OCI-LY1 (cell line): ENCODE measurements around the gene PRKCA.

Source experiments
- H2AFZ ChIP-seq: fragments of 200-600 bp; sonication (generic), shearing (Covaris generic); 2 replicates; pipeline ENCODE4 v1.6.0; 2014; ENCODE audit warnings: antibody characterized with exemption, mild to moderate bottlenecking, low read length
- H3F3A ChIP-seq: fragments of 200-600 bp; sonication (generic), shearing (Covaris generic); 2 replicates; pipeline ENCODE4 v1.6.0; 2014; ENCODE audit warnings: mild to moderate bottlenecking, antibody characterized with exemption, low read length, moderate library complexity; ENCODE audit not compliant: insufficient read depth
- H3K27ac ChIP-seq: fragments of 200-600 bp; sonication (generic); 2 replicates; pipeline ENCODE4 v1.5.1; 2014; ENCODE audit warnings: low read length, mixed run types, mild to moderate bottlenecking, low read depth; ENCODE audit not compliant: poor library complexity, severe bottlenecking
- H3K27me3 ChIP-seq: fragments of 200-600 bp; sonication (generic); 2 replicates; pipeline ENCODE4 v1.6.0; 2014; ENCODE audit warnings: antibody characterized with exemption, mild to moderate bottlenecking, low read length, moderate library complexity; ENCODE audit not compliant: insufficient read depth
- H3K36me3 ChIP-seq: fragments of 200-600 bp; sonication (generic); 2 replicates; pipeline ENCODE4 v1.6.1; 2014; ENCODE audit warnings: mild to moderate bottlenecking, antibody characterized with exemption, low read length, moderate library complexity, mixed read lengths; ENCODE audit not compliant: insufficient read depth
- H3K4me1 ChIP-seq: fragments of 200-600 bp; sonication (generic); 2 replicates; pipeline ENCODE4 v1.5.1; 2014; ENCODE audit warnings: mild to moderate bottlenecking, low read length, moderate library complexity; ENCODE audit not compliant: insufficient read depth, severe bottlenecking
- H3K4me2 ChIP-seq: fragments of 200-600 bp; sonication (generic), shearing (Covaris generic); 2 replicates; pipeline ENCODE4 v1.6.1; 2014; ENCODE audit warnings: low read length
- H3K4me3 ChIP-seq: fragments of 200-600 bp; sonication (generic); 2 replicates; pipeline ENCODE4 v1.5.1; 2014; ENCODE audit warnings: low read length, low read depth, mild to moderate bottlenecking, mixed read lengths; ENCODE audit not compliant: poor library complexity, severe bottlenecking
- H3K79me2 ChIP-seq: fragments of 200-600 bp; shearing (Covaris generic); 2 replicates; pipeline ENCODE4 v1.6.1; 2016; ENCODE audit warnings: mixed run types, low read length, mixed read lengths; ENCODE audit not compliant: insufficient read depth
- H3K9ac ChIP-seq: fragments of 200-600 bp; sonication (generic), shearing (Covaris generic); 2 replicates; pipeline ENCODE4 v1.6.1; 2014; ENCODE audit warnings: mild to moderate bottlenecking, low read length, mixed read lengths
- H3K9me2 ChIP-seq: fragments of 200-600 bp; sonication (generic), shearing (Covaris generic); 2 replicates; pipeline ENCODE4 v1.6.1; 2014; ENCODE audit warnings: low read depth, mild to moderate bottlenecking, low read length, mixed read lengths
- H3K9me3 ChIP-seq: fragments of 200-600 bp; shearing (Covaris generic); 2 replicates; pipeline ENCODE4 v1.6.1; 2014; ENCODE audit warnings: low read length, mixed read lengths
- H4K20me1 ChIP-seq: fragments of 200-600 bp; sonication (generic), shearing (Covaris generic); 2 replicates; pipeline ENCODE4 v1.6.0; 2016; ENCODE audit warnings: mild to moderate bottlenecking, low read length; ENCODE audit not compliant: insufficient read depth
- EZH2 ChIP-seq: fragments of 200-600 bp; sonication (generic), shearing (Covaris generic); IDR thresholded peaks from 2 replicates; pipeline ENCODE4 v1.8.0; 2017; ENCODE audit warnings: borderline replicate concordance, mixed run types, mild to moderate bottlenecking, antibody characterized with exemption, low read length, moderate library complexity, mixed read lengths
- TF ChIP-seq, protein P1 (sequence below): fragments of 200-600 bp; sonication (generic), shearing (Covaris generic); IDR thresholded peaks from 2 replicates; pipeline ENCODE4 v1.5.1; 2017; ENCODE audit warnings: mild to moderate bottlenecking, antibody characterized with exemption, low read length, moderate library complexity, mixed read lengths

PRKCA gene

GRCh38 chr17:66364990-66365490 is 62.6 kb downstream of the PRKCA start:
- Histone ChIP-seq H3K9me2 (no peaks in the 10 kb centered on the region), H3K27ac (no peak overlapping the region), H2AFZ (no peak overlapping the region), H3K4me2 (no peak overlapping the region), H3K27me3 (no peaks in the 10 kb centered on the region), H3K36me3 (no peaks in the 10 kb centered on the region), H4K20me1 (no peaks in the 10 kb centered on the region), H3K4me1 (peaks cover 18% of the 10 kb centered on the region), H3K79me2 (no peaks in the 10 kb centered on the region), H3K9me3 (no peaks in the 10 kb centered on the region), H3K9ac (no peak overlapping the region), H3K4me3 (no peak overlapping the region), H3F3A (no peaks in the 10 kb centered on the region)
- TF ChIP-seq, protein P1, sequence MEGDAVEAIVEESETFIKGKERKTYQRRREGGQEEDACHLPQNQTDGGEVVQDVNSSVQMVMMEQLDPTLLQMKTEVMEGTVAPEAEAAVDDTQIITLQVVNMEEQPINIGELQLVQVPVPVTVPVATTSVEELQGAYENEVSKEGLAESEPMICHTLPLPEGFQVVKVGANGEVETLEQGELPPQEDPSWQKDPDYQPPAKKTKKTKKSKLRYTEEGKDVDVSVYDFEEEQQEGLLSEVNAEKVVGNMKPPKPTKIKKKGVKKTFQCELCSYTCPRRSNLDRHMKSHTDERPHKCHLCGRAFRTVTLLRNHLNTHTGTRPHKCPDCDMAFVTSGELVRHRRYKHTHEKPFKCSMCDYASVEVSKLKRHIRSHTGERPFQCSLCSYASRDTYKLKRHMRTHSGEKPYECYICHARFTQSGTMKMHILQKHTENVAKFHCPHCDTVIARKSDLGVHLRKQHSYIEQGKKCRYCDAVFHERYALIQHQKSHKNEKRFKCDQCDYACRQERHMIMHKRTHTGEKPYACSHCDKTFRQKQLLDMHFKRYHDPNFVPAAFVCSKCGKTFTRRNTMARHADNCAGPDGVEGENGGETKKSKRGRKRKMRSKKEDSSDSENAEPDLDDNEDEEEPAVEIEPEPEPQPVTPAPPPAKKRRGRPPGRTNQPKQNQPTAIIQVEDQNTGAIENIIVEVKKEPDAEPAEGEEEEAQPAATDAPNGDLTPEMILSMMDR, result no peak
- TF ChIP-seq EZH2, result no peak

DNA sequence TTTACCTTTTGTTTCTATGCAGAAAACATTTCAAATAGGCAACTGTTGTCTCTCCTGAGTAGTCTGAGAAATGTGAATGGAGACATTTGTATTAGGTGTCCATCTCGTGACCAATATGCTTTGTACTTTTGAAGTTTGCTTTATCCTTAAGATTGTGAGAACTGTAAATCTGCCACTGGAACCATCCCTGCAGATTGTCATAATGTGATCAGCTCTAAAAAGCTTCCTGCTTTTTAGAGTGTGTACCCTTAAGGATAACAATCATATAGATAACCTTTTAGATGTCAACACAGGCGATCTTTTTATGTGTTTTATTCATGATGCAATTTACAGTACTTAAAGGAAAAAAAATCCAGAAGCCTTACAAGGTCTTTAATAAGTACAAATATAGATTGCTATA is 63.5 kb downstream of the PRKCA start:
- H2AFZ ChIP-seq, result no peak overlapping the region
- H4K20me1 ChIP-seq, result no peaks in the 10 kb centered on the region
- no peaks in the 10 kb centered on the region for H3K36me3 ChIP-seq
- H3K79me2 ChIP-seq, result no peaks in the 10 kb centered on the region
- H3K9ac ChIP-seq, result no peak overlapping the region
- no peak for TF ChIP-seq EZH2
- TF ChIP-seq, protein P1, result no peak
- H3K4me2 ChIP-seq, result no peak overlapping the region
- H3F3A ChIP-seq, result no peaks in the 10 kb centered on the region
- H3K27me3 ChIP-seq, result no peaks in the 10 kb centered on the region
- peaks cover 20% of the 10 kb centered on the region for H3K4me1 ChIP-seq
- H3K27ac ChIP-seq, result no peak overlapping the region
- no peak overlapping the region for H3K4me3 ChIP-seq
- H3K9me2 ChIP-seq, result no peaks in the 10 kb centered on the region
- no peaks in the 10 kb centered on the region for H3K9me3 ChIP-seq

- H3K9me2 ChIP-seq, result no peaks in the 10 kb centered on the region
- H3K9ac ChIP-seq, result no peak overlapping the region
- H2AFZ ChIP-seq, result no peak overlapping the region
- H3K9me3 ChIP-seq, result no peaks in the 10 kb centered on the region
- no peak for TF ChIP-seq EZH2
- TF ChIP-seq, protein P1, result no peak
- no peaks in the 10 kb centered on the region for H3F3A ChIP-seq
- H3K27me3 ChIP-seq, result no peaks in the 10 kb centered on the region
- H3K4me2 ChIP-seq, result no peak overlapping the region
- no peaks in the 10 kb centered on the region; the same call in 1 of the 2 replicates for H3K79me2 ChIP-seq
- H3K4me1 ChIP-seq, result peaks cover 26% of the 10 kb centered on the region
- no peaks in the 10 kb centered on the region for H4K20me1 ChIP-seq
- H3K36me3 ChIP-seq, result no peaks in the 10 kb centered on the region
- H3K4me3 ChIP-seq, result no peak overlapping the region
- H3K27ac ChIP-seq, result no peak overlapping the region
Observed at GRCh38 chr17:66367107-66367506, 64.7 kb downstream of the PRKCA start.
